ENCODE measurements around the gene BTN2A1. TPM values are rescaled to one million over a fixed set of nuclear protein-coding genes. Genes with fewer than 3 reads are reported as not detected.

The BTN2A1 gene
- total RNA-seq, 1 donor from 2014 or later = 8.4 TPM

DNA sequence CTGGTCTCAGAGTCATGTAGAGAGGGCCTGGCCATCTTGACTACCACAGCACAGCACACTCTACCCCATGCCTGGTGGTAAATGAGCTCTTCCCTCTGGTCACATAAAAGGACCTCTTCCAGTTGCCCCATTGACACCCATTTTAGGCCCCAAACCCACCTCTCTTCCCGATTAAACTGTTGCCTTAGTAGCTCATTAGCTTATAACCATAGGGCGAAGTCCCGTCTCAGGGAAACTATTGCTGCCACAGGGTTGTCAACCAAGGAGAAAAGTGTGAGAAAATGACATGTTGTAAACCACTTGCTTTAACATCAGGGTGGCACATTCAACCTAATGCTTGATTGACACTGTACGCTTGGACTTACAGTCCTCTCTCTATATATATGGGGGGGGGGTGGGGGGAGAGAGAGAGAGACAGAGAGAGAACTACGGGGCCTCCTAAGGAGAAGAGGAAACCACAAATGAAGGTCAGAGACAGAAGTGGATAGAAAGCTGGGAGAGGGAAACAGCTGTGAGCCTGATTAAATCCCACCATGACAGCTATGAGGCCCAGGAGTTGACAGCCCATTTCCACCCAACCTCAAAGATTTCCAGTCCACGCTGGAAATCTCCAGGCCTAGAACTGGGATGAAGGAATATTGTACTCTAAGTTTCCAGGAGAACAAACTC is 27.5 kb downstream of the BTN2A1 start:
- Histone ChIP-seq H3K9ac (ENCODE audit: low read depth in 1 of 3, low read length in 3 of 3) (no peak overlapping the region), H3K4me3 (ENCODE audit: low read length in 3 of 3) (no peak overlapping the region)

DNA sequence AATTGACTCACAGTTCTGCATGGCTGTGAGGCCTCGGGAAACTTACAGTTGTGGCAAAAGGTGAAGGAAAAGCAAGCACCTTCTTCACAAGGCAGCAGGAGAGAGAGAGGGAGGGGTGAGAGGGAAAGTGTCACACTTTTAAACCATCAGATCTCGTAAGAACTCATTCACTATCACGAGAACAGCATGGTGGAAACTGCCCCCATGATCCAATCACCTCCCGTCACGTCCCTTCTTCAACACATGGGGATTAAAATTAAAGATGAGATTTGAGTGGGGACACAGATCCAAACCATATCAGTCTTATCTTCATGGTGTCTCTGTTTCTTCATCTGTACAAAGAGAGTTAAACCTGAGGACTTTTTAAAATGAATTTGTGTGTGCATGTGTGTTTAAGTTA is 28.6 kb downstream of the BTN2A1 start:
- Histone ChIP-seq H3K4me3 (ENCODE audit: low read length in 3 of 3) (no peak overlapping the region), H3K27ac (ENCODE audit: low read depth, low read length) (no peak overlapping the region), H3K9me3 (ENCODE audit: control insufficient read depth in 3 of 3, low read length in 3 of 3) (no peaks in the 10 kb centered on the region), H3K4me1 (ENCODE audit: control insufficient read depth in 3 of 3, insufficient read depth in 3 of 3, low read length in 3 of 3) (no peaks in the 10 kb centered on the region), H3K9ac (ENCODE audit: low read depth in 1 of 3, low read length in 3 of 3) (no peak overlapping the region), H3K36me3 (ENCODE audit: control insufficient read depth in 3 of 3, insufficient read depth in 3 of 3, low read length in 3 of 3) (no peaks in the 10 kb centered on the region), H3K27me3 (ENCODE audit: control insufficient read depth in 3 of 3, insufficient read depth in 3 of 3, low read length in 3 of 3) (no peaks in the 10 kb centered on the region)

More for the DNA sequence above, 27.5 kb downstream of the BTN2A1 start:
- H3K9me3 ChIP-seq (ENCODE audit: control insufficient read depth in 3 of 3, low read length in 3 of 3) = no peaks in the 10 kb centered on the region
- H3K36me3 ChIP-seq (ENCODE audit: control insufficient read depth in 3 of 3, insufficient read depth in 3 of 3, low read length in 3 of 3) = no peaks in the 10 kb centered on the region
- H3K27ac ChIP-seq (ENCODE audit: low read depth, low read length) = no peak overlapping the region
- no peaks in the 10 kb centered on the region for H3K4me1 ChIP-seq (ENCODE audit: control insufficient read depth in 3 of 3, insufficient read depth in 3 of 3, low read length in 3 of 3)
- no peaks in the 10 kb centered on the region for H3K27me3 ChIP-seq (ENCODE audit: control insufficient read depth in 3 of 3, insufficient read depth in 3 of 3, low read length in 3 of 3)

DNA sequence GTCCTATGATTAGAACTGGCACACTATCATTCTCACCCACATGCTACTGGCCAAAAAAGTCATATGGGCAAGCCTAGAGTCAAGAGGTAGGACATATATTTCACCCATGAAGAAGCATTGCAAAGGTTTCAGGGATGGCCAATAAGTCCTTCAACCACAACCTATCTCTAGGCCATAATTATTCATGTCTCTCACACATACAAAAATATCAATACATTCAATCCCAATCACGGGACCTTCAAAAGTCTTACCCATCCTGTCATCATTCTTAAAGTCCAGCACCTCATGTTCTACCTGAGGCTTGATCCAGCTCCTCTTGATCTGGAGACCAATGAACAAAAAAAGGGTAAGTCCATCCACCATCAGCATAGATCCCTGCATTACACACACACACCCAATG is 29.7 kb downstream of the BTN2A1 start:
- Histone ChIP-seq H3K36me3 (ENCODE audit: control insufficient read depth in 3 of 3, insufficient read depth in 3 of 3, low read length in 3 of 3) (no peaks in the 10 kb centered on the region), H3K9ac (ENCODE audit: low read depth in 1 of 3, low read length in 3 of 3) (no peak overlapping the region), H3K9me3 (ENCODE audit: control insufficient read depth in 3 of 3, low read length in 3 of 3) (no peaks in the 10 kb centered on the region), H3K27ac (ENCODE audit: low read depth, low read length) (no peak overlapping the region), H3K27me3 (ENCODE audit: control insufficient read depth in 3 of 3, insufficient read depth in 3 of 3, low read length in 3 of 3) (no peaks in the 10 kb centered on the region), H3K4me1 (ENCODE audit: control insufficient read depth in 3 of 3, insufficient read depth in 3 of 3, low read length in 3 of 3) (no peaks in the 10 kb centered on the region), H3K4me3 (ENCODE audit: low read length in 3 of 3) (no peak overlapping the region)

DNA sequence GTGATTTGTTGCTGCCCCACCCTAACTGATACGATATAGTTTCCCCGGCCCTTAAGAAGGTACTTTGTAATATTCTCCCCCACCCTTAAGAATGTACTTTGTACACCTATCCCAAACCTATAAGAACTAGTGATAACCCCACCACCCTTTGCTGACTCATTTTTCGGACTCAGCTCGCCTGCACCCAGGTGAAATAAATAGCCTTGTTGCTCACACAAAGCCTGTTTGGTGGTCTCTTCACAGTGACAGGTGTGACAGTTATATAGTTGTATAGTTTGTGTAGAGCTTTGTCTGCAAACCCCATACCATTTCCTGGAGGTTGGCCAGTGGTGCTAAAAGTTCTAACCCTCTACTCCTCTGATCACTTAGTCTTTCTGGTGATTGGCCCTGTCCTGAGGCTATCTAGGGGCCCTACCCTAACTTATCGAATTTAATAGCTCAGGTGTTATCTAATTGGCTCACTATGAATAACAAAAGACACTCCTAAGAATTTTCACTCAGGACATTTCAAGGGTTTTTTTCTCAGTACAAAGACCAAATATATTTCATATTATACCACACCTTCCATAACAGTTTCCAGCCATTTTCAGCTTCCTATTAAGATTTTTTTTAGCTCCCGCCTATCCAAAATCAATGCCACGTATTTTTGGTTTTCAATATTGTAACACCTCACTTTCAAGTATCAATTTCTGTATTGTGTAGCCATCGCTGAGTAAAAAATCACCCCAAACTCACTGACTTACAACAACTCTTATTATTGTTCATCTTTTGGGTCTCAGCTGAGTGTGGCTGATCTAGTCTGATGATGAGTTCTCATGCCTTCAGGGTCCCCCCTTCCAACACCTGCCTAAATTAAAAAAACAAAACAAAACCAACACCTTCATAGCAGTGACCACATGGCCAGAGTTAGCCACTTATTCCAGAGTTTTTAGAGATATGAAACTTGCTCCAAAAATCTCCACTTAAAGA is 32.5 kb downstream of the BTN2A1 start:
- no peak overlapping the region for H3K27ac ChIP-seq (ENCODE audit: low read depth, low read length)
- H3K36me3 ChIP-seq (ENCODE audit: control insufficient read depth in 3 of 3, insufficient read depth in 3 of 3, low read length in 3 of 3) = no peaks in the 10 kb centered on the region
- no peaks in the 10 kb centered on the region for H3K4me1 ChIP-seq (ENCODE audit: control insufficient read depth in 3 of 3, insufficient read depth in 3 of 3, low read length in 3 of 3)
- no peak overlapping the region for H3K9ac ChIP-seq (ENCODE audit: low read depth in 1 of 3, low read length in 3 of 3)
- H3K27me3 ChIP-seq (ENCODE audit: control insufficient read depth in 3 of 3, insufficient read depth in 3 of 3, low read length in 3 of 3) = no peaks in the 10 kb centered on the region
- no peaks in the 10 kb centered on the region for H3K9me3 ChIP-seq (ENCODE audit: control insufficient read depth in 3 of 3, low read length in 3 of 3)
- H3K4me3 ChIP-seq (ENCODE audit: low read length in 3 of 3) = no peak overlapping the region

DNA sequence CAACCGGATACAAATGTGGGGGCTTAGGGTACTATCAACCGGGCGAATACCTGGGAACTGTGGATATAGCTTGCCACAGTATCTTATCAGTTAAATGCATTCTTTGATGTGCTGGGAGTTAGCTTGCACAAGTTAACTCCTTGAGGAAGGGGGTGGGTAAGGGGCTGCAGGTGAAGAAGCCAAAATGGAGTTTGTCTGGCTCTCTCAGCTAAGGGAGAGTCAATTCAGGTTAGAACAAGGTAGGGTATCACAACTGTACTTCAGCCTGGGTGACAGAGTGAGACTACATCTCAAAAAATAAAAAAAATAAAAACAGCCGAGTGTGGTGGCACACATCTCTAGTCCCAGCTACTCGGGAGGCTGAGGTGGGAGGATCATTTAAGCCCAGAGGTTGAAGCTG is 33.8 kb downstream of the BTN2A1 start:
- Histone ChIP-seq H3K4me1 (ENCODE audit: control insufficient read depth in 3 of 3, insufficient read depth in 3 of 3, low read length in 3 of 3) (no peaks in the 10 kb centered on the region), H3K4me3 (ENCODE audit: low read length in 3 of 3) (no peak overlapping the region), H3K36me3 (ENCODE audit: control insufficient read depth in 3 of 3, insufficient read depth in 3 of 3, low read length in 3 of 3) (no peaks in the 10 kb centered on the region), H3K9me3 (ENCODE audit: control insufficient read depth in 3 of 3, low read length in 3 of 3) (no peaks in the 10 kb centered on the region), H3K27ac (ENCODE audit: low read depth, low read length) (no peak overlapping the region), H3K9ac (ENCODE audit: low read depth in 1 of 3, low read length in 3 of 3) (no peak overlapping the region), H3K27me3 (ENCODE audit: control insufficient read depth in 3 of 3, insufficient read depth in 3 of 3, low read length in 3 of 3) (no peaks in the 10 kb centered on the region)

DNA sequence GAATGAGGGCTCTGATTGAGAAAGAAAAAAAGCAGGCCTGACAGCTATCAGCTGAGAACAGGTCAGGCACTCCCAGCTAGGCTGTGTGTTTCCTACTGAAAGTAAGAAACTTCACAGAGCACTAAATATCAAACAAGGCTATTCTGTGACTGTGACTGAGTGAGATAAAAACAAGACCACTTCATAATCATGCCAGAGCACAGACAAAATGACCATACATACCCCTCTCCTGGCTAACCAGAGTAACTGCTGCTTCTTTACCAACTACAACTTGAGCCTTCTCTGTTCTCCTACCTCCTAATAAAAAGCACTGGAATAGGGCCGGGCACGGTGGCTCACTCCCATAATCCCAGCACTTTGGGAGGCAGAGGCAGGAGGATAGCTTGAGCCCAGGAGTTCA is 35.5 kb downstream of the BTN2A1 start:
- no peaks in the 10 kb centered on the region for H3K4me1 ChIP-seq (ENCODE audit: control insufficient read depth in 3 of 3, insufficient read depth in 3 of 3, low read length in 3 of 3)
- H3K4me3 ChIP-seq (ENCODE audit: low read length in 3 of 3) = no peak overlapping the region
- H3K9me3 ChIP-seq (ENCODE audit: control insufficient read depth in 3 of 3, low read length in 3 of 3) = no peaks in the 10 kb centered on the region
- H3K27ac ChIP-seq (ENCODE audit: low read depth, low read length) = no peak overlapping the region
- H3K36me3 ChIP-seq (ENCODE audit: control insufficient read depth in 3 of 3, insufficient read depth in 3 of 3, low read length in 3 of 3) = no peaks in the 10 kb centered on the region
- no peaks in the 10 kb centered on the region for H3K27me3 ChIP-seq (ENCODE audit: control insufficient read depth in 3 of 3, insufficient read depth in 3 of 3, low read length in 3 of 3)
- H3K9ac ChIP-seq (ENCODE audit: low read depth in 1 of 3, low read length in 3 of 3) = no peak overlapping the region

DNA sequence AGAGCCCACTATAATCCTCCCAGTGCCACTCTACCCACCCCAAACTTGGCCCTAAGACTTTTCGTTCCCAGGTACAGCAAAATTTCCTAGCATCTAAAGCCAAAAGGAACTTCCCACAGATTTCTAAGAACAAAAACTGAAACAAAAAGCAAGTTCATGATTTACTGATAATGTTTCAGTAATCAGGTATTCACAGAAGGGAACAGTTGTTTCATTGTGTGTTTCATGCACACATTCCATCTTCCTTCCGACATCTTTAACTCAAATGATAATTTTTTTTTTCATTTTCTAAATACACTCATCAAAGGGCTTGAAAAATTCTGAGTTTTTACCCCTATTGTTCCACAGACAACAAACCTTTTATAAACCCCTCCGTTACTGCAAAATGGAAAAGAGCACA is 36.4 kb downstream of the BTN2A1 start:
- no peaks in the 10 kb centered on the region for H3K9me3 ChIP-seq (ENCODE audit: control insufficient read depth in 3 of 3, low read length in 3 of 3)
- H3K27ac ChIP-seq (ENCODE audit: low read depth, low read length) = no peak overlapping the region
- no peaks in the 10 kb centered on the region for H3K4me1 ChIP-seq (ENCODE audit: control insufficient read depth in 3 of 3, insufficient read depth in 3 of 3, low read length in 3 of 3)
- H3K9ac ChIP-seq (ENCODE audit: low read depth in 1 of 3, low read length in 3 of 3) = no peak overlapping the region
- no peaks in the 10 kb centered on the region for H3K27me3 ChIP-seq (ENCODE audit: control insufficient read depth in 3 of 3, insufficient read depth in 3 of 3, low read length in 3 of 3)
- no peak overlapping the region for H3K4me3 ChIP-seq (ENCODE audit: low read length in 3 of 3)
- H3K36me3 ChIP-seq (ENCODE audit: control insufficient read depth in 3 of 3, insufficient read depth in 3 of 3, low read length in 3 of 3) = no peaks in the 10 kb centered on the region

DNA sequence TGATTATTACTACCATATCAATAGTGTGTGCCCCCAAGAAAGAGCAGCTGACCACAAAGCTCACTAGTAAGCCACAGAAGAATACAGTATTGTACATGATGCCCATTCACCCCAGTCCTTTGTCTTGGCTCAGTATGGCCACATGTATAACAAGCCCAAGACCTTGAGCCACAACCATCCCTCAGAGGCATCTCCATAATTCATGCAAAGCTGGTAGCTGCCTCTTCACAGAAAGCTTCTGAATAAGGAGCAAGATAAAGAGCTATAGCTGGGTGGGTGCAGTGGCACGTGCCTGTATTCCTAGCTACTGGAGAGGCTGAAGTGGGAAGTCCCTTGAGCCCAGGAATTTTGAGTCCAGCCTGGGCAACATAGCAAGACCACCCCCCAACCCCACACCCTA is 37.5 kb downstream of the BTN2A1 start:
- H3K9ac ChIP-seq (ENCODE audit: low read depth in 1 of 3, low read length in 3 of 3) = no peak overlapping the region
- no peak overlapping the region for H3K27ac ChIP-seq (ENCODE audit: low read depth, low read length)
- no peaks in the 10 kb centered on the region for H3K36me3 ChIP-seq (ENCODE audit: control insufficient read depth in 3 of 3, insufficient read depth in 3 of 3, low read length in 3 of 3)
- H3K4me3 ChIP-seq (ENCODE audit: low read length in 3 of 3) = no peak overlapping the region
- no peaks in the 10 kb centered on the region for H3K27me3 ChIP-seq (ENCODE audit: control insufficient read depth in 3 of 3, insufficient read depth in 3 of 3, low read length in 3 of 3)
- H3K4me1 ChIP-seq (ENCODE audit: control insufficient read depth in 3 of 3, insufficient read depth in 3 of 3, low read length in 3 of 3) = no peaks in the 10 kb centered on the region
- no peaks in the 10 kb centered on the region for H3K9me3 ChIP-seq (ENCODE audit: control insufficient read depth in 3 of 3, low read length in 3 of 3)

DNA sequence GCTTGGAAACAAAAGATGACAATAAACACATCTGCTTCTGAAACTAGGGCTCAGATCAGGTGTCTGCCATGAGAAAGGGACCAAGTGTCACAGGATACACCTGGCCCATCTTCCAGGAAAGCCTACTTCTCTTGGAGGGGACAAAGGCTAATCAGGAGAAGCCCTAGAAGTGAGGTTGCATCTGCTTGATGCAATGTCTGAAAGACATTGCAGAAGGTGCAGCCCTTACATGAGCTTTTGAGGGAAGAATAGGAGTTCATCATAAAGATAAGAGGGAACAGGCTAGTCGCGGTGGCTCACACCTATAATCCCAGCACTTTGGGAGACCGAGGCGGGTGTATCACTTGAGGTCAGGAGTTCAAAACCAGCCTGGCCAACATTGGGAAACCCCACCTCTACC is 39.9 kb downstream of the BTN2A1 start:
- no peak overlapping the region for H3K4me3 ChIP-seq (ENCODE audit: low read length in 3 of 3)
- no peaks in the 10 kb centered on the region for H3K9me3 ChIP-seq (ENCODE audit: control insufficient read depth in 3 of 3, low read length in 3 of 3)
- no peak overlapping the region for H3K9ac ChIP-seq (ENCODE audit: low read depth in 1 of 3, low read length in 3 of 3)
- no peak overlapping the region for H3K27ac ChIP-seq (ENCODE audit: low read depth, low read length)
- H3K36me3 ChIP-seq (ENCODE audit: control insufficient read depth in 3 of 3, insufficient read depth in 3 of 3, low read length in 3 of 3) = no peaks in the 10 kb centered on the region
- H3K27me3 ChIP-seq (ENCODE audit: control insufficient read depth in 3 of 3, insufficient read depth in 3 of 3, low read length in 3 of 3) = peaks cover 14 to 19% (median 14%) of the 10 kb centered on the region in 3 donors
- H3K4me1 ChIP-seq (ENCODE audit: control insufficient read depth in 3 of 3, insufficient read depth in 3 of 3, low read length in 3 of 3) = peaks cover 3 to 7% (median 6%) of the 10 kb centered on the region in 3 donors

DNA sequence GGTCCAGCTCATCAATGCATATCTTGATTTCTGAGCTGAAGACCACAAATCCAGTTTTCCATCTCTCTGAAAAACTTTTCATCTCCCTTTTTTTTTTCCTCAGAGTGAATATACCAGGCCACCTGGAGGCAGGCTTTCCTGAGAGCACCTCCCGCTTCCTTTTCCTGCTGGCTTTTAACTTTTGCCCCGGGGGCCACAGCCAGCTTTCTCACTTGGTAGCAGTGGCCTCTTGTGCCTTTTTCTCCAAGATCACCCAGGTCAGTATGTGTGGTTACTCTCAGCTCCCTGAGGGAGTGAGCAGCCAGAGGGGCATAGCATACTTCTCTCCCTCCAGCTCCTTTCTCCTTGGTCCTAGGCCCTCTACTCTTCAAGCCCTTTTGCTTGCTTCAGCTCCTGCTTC is 42.3 kb downstream of the BTN2A1 start, which contains the start of gene BTN1A1:
Gene BTN1A1, plus strand, starts transcription at position 202 of the 400 bp plus-strand sequence. CDS start 984 bp downstream, outside the sequence.
- H3K27ac ChIP-seq (ENCODE audit: low read depth, low read length) = no peak within 1 kb of the TSS
- H3K36me3 ChIP-seq (ENCODE audit: control insufficient read depth in 3 of 3, insufficient read depth in 3 of 3, low read length in 3 of 3) = no peaks in the 10 kb centered on the region
- no peak within 1 kb of the TSS for H3K4me3 ChIP-seq (ENCODE audit: low read length in 3 of 3)
- H3K27me3 ChIP-seq (ENCODE audit: control insufficient read depth in 3 of 3, insufficient read depth in 3 of 3, low read length in 3 of 3) = peaks cover 17 to 23% (median 17%) of the 10 kb centered on the region in 3 donors
- no peaks in the 10 kb centered on the region for H3K9me3 ChIP-seq (ENCODE audit: control insufficient read depth in 3 of 3, low read length in 3 of 3)
- no peak within 1 kb of the TSS for H3K9ac ChIP-seq (ENCODE audit: low read depth in 1 of 3, low read length in 3 of 3)
- peaks cover 3 to 7% (median 6%) of the 10 kb centered on the region in 3 donors for H3K4me1 ChIP-seq (ENCODE audit: control insufficient read depth in 3 of 3, insufficient read depth in 3 of 3, low read length in 3 of 3)
